ENCODE measurements around the gene IP6K3.

- TF ChIP-seq CTCF (IDR thresholded peaks at IDR 0.05): no peak
- no peak for TF ChIP-seq POLR2A (IDR thresholded peaks at IDR 0.05)
Measured at GRCh38 chr6:33765368-33765767, 18.7 kb upstream of the IP6K3 start.
